Fibroblast of skin of right biceps (primary cell): ENCODE results near the gene TADA3.
A peak's percentile ranks its signal among the peaks of the same experiment; 100 is the strongest.
"Not testable (repeated sequence)": the region's sequence is repeated elsewhere in the genome, so short reads cannot be mapped to it uniquely, and the experiment has no call there.

Source experiments
- DNase-seq: peaks from one replicate; pipeline ENCODE4 v3.0.0-alpha.2; 2013

The TADA3 gene

DNA sequence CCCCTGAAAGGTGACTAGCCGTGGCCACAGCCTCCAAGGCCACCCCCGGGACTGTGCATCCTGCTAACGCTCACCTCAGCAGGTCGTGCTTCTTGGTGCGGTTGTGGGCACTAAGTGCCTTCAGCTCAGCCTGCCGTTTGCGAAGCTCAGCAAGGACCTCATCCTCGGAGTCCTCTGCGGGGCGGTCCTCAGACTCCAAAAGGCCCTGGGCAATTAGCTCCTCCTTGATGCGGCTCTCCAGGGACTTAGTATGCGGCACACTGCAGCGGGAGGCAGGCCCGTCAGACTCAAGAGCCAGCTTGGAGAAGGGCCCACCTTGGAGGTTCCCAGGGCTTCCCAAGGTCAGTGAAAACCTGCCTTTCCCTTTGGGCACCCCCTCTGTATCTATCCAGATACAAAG, 8.3 kb downstream of the TADA3 start:
- no peak for DNase-seq

DNA sequence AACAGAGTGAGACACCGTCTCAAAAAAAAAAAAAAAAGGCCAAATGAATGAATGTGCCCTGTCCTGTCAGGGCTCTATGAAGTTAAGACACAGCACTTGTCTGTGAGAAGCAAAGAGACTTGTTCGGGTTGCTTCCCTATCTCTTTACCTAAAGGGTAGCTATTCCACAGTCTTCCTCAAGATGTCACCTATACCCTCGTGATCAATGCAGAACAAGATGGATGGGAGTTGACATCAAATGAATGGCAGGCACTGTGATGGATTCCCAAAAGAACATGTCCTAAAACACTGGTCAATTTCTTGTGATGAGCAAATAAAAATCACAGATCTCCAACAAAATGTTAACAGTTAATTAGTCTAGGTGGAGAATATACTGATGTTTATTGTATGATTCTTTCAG, 9.5 kb downstream of the TADA3 start:
- DNase-seq = no peak

DNA sequence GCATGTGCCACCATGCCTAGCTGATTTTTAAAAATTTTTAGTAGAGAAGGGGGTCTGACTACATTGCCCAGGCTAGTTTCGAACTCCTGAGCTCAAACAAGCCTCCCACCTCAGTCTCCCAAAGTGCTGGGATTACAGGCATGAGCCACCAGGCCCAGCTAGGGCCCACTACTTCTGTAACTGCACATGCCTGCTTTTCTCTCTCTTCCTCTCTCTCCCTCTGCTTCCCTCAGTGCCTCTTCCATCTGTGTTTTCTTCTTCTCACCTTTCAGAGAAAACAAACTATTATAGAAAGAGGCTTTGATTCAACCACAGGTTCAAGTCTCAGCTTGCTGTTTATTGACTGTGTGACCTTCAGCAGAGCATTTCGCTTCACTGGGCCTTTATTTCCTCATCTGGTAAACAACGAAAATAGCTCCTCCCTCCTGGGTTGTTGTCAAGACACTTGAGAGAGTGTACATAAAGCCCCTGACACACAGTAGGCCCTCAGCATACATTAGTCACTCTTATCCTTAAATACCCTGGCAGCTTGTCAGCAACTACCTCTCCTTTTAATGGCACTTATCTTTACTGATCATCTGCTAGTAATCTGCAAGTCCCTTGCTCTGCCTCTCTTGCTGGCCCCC, 10.2 kb downstream of the TADA3 start:
- no peak for DNase-seq

DNA sequence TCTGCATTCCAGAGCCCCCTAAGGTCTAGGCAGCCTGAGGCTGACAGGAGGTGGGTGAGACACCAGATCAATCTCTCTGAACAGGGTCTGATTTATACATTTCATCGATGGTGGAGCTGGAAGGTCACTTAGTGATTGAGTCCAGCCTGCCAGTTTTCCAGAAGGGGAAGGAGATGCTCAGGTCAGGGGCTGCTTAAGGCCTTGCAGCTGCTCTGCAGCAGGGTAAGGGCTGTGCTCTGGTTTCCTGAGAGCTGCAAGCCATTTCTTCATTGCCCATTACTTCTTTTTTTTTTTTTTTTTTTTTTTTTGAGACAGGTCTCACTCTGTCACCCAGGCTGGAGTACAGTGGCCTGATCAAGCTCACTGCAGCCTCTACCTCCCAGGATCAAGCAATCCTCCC, 10.7 kb downstream of the TADA3 start:
- DNase-seq = no peak

DNA sequence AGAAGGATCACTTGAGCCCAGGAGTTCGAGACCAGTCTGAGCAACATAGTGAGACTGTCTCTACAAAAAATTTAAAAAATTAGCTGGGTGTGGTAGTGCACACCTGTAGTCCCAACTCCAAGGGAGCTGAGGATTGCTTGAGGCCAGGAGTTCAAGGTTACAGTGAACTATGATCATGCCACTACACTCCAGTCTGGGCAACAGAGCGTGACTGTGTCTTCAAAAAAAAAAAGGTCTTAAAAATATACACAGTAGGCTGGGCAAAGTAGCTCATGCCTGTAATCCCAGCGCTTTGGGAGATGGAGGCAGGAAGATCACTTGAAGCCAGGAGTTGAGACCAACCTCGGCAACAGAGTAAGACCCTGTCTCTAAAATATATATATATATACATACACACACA, 11.4 kb downstream of the TADA3 start:
- no peak for DNase-seq

DNA sequence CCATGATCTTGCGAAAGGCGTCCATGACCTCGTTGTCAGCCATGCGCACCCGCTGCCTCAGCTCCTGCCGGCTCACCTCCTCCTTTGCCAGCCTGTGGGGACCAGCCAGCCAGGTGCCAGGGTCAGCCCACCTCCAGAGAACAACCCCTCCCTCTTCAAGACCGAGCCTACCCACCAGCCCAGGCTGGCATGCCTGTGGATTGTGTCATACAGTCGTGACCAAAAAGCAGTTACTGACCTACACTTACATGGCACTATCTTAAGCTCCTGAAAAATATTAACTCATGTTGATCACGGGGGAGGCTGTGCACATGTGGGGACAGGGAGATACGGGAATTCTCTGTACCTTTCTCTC, 11.8 kb downstream of the TADA3 start:
- no peak for DNase-seq

DNA sequence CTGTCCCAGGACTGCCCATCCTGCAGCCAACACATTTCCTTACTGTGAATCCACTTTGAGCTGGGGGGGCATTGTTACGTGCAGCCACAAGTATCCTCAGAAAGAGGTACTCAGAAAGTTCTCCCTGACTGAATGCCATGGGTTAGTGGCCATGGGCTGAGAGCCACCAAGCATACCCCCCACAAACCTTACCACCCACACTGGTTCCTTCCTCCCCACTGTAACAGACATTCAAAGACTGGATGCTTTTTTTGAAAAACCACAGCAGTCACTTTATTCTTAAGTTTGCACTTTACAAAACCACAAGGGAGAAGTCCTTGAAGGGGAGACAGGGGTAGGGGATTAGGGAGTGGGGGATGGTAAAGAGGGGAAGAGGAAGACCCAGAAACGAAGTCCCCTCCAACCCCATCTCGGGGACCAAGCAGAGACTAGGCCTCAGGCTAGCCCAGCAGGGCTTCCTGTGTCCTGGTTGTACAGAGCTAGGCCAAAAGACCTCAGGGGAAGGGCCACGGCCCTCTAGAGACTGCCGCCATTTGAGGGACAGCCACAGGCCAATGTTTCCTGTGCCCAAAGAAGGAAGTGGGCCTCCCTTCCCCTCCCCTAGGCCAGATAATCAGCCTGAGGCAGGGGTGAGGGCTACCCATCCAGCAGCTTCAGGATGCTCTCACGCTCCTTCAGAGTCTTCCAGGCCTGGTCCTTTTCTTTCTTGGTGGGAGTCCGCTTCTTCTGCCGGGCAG, 12.4 kb downstream of the TADA3 start:
- no peak for DNase-seq

DNA sequence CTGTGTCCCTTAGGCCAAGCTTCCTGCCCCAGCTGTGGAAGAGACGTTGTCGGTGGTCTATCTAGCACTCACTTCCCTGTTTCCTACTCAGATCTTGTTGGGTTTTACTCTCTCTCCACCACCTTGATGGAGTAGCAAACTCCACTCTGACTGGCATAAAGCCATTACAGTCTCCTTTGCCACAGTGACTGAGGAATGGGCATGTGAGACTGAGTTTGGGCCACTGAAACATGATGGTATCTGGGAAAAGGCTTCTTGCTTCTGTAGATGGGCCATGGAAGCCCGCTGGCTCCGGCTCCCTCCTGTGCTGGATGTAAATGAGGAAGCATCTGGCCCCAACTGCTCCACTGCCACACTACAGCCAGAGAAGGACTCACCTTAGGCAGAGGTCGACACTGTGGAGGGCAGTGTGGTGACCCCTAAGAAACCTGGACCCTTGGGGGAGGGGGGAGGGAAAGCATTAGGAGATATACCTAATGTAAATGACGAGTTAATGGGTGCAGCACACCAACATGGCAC, 13.1 kb downstream of the TADA3 start:
- no peak for DNase-seq

DNA sequence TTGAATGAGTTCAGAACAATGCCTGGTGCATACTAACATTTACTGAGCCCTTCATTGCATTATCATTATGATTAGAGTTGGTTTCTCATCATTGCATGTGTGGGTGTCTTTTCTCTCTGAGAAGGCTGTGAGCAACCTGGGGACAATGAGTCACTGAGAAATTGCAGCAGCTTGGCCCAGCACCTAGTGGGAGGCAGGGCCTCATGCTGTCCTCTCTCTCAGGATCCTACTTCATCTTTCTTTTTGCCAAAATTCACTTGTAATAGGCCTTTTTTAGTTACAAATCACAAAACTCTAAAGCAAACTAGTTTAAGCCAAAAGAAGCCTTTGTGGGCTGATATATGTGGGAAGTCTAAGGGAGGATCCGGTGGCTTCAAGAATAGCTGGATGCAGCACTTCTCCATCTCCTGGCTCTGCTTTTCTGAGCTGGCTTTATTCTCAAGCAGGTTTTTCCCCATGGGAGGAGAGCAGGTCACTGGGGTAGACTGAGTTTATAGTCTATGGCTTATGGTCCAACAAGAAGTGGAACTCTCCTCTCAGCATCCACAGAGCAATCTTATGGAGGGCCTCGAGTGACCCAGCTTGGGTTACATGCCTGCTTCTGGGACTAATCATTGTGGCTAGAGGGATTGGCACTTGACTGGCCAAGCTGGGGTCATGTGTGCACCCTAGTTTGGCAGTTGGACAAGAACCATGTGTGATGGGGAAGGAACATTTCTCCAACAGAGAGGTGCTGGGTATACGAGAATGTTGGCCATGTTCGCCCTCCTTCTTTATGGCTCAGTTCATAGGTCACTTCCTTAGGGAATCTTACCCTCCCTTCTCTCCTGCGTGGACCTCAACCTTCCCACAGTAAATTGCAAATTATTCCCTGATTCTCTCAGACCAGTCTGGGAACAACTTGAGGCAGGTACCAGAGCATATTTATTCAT, 13.9 kb downstream of the TADA3 start:
- DNase-seq = peak; percentile 70

DNA sequence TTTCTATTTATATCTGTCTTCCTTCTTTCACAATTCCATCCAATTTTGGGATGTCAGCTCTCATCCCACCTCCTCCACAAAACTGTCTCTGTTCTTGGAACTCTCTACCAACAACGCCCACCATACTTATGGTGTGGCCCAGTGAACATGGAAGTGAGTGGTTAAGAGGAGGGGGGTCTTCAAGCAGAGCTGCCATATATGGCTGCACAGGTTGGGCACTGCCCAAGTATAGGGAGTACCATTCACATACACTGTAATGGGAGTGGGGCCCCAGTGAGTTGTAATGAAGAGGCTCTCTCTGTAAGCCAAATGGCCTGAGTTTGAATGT, 14.6 kb downstream of the TADA3 start:
- no peak for DNase-seq

DNA sequence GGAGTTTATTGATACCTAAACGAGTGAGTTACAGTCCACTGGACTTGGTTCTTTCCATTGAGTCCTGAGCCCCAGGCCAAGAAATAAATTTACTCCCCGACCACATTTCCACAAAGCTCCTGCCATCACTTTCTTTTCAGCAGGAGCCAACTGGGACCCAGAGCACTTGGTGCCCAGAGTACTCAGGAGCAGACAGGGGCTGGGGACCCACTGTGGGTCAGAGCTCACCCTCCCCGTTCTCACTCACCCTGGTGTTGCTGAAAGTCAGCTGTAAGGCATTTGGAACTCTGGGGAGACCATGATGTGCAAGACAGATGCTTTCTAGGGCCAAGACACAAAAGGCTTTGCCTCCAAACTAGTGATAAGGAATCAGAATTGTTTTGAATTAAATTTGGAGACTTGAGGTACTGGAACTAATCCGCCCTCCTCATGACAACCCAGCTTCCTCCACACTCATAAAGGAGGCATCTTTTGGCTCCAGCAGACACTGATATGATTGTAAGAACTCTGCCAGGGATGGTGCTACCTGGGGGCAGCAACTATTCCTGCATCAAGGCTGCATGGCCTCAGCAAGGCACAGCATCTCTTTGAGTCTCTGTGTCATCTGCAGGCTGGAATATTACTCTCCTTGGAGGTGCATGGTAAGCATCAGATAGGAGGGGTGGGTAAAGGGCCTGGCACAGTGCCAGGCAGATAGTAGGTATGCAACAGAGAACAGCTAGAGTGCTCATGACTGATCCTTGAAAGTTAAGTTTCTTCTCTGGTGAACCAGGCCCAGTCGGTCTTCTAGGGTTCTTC, 15.2 kb downstream of the TADA3 start:
- no peak for DNase-seq

DNA sequence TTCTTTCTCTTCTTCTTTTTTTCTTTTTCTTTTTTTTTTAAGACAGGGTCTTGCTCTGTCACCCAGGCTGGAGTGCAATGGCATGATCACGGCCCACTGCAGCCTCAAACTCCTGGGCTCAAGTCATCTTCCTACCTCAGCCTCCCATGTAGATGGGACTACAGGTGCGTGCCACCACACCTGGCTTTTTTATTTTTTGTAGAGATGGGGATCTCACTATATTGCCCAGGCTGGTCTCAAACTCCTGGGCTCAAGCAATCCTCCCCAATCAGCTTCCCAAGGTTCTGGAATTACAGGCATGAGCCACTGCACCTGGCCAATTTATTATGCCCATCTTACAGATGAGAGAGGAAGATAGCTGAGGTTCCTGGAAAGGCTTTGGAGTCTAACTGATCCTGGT, 21.3 kb downstream of the TADA3 start:
- DNase-seq = not testable (repeated sequence)

DNA sequence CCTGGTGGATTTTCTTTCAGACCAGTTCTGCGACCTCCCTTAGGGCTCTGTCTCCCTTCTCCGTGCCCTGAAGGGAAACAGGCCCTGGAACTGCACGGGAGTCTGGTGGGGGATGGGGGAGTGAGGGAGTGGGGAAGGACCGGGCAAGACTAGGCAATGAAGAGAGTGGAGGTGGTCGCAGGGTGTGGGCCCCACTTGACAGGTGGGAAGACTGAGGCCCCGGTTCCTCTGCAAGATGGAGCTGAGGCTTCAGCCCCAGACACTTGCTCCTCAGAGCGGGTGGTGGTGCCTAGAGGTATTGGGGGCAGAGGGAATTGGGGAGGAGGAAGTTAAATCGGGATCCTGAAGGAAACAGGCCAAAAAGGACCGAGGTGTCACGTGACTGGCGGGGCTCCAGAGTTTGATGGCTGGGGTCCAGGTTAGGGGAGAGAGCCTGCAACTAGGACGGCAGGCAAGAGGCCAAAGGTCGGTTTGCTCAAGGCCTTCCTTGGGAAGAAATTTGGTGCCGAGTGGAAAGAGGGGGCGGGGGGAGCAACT, 21.9 kb downstream of the TADA3 start:
- no peak for DNase-seq

DNA sequence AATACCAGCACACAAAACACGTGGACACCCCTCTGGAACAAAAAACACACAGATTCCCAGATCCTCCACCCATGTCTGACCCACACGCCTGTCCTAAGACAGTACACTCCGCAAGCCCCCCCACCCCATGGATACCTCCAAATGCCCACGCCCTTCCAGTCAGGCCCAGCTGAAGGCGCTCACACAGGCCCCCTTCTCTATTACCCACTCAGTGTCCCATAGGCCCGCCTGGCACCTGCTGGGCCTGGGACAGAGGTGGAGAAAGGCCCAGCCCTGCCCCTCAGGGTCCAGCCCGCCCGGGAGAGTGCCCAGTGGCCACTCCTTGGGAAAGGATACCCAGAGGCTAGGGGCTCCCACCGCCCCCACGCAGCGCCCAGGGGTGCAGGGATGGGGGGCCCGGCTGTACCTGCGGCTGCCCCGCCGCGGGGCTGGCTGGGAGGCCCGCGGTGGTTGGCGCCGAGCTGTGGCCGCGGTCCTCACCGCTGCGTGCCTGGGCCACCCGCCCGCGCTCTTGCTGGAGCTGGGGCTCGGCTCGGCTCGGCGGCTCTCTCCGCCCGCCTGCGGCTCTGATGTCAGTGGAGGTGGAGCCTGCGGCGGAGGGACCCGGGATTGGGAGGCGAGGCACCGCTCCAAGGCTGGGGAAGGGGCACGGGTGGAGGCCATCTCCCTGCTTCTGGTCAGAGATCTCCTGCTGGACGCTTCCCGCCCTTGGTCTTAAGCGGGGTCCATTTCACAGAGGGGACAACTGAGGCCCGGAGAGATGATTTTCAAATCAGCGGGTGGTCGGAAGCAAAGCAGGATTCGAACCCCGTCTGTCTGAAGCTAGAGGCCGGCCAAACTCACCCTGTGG, 22.6 kb downstream of the TADA3 start, which contains the start of gene CAMK1:
Gene CAMK1 (minus strand): TSS at position 522 of the 850 bp plus-strand sequence. CDS start 2,198 bp downstream, outside the sequence.
- peak; percentile 73 for DNase-seq

DNA sequence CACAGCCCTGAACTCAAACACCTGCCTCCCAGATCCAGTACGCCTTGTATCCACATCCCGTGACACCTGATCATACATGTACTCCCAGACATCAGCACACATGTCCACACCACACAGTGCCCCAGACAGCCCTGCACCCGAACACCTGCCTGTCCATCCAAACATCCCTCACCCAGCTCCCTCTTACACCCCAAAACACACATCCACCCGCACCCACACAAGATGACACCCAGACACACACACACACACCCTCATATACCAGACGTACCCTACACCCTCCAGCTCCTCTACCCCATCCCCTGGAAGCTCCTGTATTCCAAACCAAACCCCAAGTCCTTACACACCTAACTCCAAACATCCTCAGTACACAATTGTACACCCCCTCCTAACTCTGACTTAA, 23.3 kb downstream of the TADA3 start:
- no peak for DNase-seq

DNA sequence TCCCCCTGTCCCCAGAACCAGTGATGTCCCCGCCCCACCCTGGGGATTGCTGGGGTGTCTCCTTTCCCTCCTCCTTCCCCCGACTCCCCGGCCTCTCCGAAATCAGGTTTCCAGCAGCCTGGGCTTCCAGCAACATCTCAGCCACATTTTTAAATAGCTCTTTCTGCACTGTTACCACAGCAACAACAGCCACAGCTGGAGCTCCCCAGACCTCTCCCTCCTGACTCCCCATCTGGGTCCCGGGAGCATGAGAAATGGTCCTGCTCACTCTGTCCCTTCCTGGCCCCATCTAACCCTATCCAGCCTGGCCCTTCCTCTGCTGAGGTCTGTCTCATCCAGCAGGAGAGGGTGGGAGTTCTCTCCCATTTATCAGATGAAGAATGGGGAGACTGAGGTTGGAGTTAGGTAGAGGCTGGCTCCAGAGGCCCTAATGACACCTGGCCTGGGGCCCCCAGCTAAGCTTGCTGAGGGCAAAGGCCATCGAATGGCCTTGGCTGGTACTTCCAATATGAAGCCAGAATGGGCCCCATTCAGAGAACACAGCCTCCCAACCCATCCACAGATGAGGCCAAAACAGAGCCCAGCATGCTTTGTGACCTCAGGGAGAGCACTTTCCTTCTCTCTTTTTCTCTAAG, 24.0 kb downstream of the TADA3 start:
- no peak for DNase-seq

DNA sequence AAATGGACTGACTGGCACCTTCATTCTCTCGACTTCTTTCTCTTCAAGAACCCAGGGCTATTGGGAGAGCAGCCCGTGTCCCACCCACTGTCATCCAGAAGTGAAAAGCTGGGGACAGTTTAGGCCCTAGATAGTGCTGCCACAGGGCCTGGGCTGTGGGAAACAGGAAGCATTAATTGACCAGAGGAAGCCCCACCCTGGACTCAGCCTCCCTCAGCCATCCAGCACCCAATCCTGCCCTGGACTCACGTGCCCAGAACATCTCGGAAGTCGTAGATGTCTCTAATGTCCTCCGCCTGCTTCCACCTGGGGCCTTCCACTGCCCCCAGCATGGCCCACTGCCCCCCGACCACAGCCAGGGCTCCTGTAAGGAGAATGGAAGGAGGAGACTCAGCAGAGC, 24.9 kb downstream of the TADA3 start:
- DNase-seq = no peak

DNA sequence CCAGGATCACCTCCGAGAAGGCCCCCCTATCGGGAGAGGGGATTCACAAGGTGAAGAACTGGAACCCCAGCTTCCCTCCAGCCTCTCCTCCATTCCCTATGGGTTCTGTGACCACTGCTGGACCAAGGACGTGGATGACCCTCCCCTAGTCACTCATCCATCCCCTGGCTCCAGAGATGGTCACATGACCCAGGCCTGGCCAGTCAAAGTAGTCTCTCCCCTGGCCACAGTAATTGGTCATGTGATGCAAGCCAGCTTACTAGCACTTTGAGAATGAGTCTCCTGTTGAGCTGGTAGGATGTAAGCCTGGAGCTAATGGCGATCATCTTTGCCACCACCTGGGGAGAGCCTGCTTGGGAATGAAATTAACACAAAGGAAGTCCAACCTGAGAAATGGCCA, 26.4 kb downstream of the TADA3 start:
- no peak for DNase-seq

DNA sequence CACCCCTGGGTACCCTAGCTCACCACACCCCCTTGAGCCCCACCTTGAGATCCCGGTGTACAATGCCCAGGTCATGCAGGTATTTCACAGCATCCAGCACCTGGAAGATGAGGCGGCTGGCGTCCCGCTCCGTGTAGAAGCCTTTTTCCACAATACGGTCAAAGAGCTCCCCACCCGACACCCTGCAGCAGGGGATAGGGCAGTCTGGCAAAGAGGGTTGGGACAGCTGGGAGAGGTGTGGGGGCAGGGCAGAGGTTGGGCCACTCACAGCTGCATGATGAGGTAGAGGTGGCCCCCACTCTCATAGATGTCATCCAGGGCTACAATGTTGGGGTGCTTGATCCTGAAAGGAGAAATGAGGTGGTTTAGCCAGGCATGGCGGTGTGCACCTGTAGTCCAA, 29.4 kb downstream of the TADA3 start:
- DNase-seq = no peak

DNA sequence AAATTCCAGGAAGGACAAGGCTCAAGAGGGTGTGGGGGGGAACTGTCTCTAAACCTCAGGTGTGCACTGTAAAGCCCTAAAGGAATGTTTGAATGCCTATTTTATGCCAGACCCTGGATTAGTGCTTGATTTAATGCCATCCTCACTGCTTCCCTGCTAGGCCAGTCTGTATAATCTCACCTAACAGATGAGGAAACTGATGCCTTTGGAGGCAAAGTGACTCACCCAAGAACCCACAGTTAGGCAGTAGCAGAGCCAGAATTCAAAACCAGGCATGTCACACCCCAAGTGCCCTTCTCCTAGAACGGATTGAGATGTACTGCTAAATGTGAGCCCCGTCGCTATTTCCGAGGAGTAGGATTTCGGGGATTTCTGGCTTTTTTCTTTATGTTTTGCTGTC, 30.4 kb downstream of the TADA3 start:
- DNase-seq = no peak
